HCT116 (cell line): ENCODE data around the gene IVD. TPM values are rescaled to one million over a fixed set of nuclear protein-coding genes. Genes with fewer than 3 reads are reported as not detected.

Source experiments
- ATAC-seq: fragments of 200-7000 bp; cut with Tn5 transposase; 2 replicates; pipeline ENCODE4 v1.9.1; 2020; ENCODE audit warnings: mild to moderate bottlenecking, moderate library complexity
- BruUV-seq: library from RNA; stranded (reverse); fragments of 400-500 nt; replicated peaks from 2 replicates; lab custom pipeline; 2021; lab: Mats Ljungman, UMichigan
- CTCF ChIA-PET: fragments of 300-600 bp; sonication (Branson Sonifier 250); formaldehyde crosslinking; loops from one replicate; lab custom pipeline; 2021; ENCODE audit warnings: antibody characterized with exemption; lab: Charles Lee
- POLR2A ChIA-PET: fragments of 300-600, 350-600 bp; sonication (Branson Sonifier 250); formaldehyde crosslinking; loops from one replicate; lab custom pipeline; 2021; ENCODE audit warnings: antibody characterized with exemption; lab: Charles Lee
- RAD21 ChIA-PET, 2 experiments: fragments of 300-600 bp; sonication (Branson Sonifier 250); formaldehyde crosslinking; loops; one replicate each; lab custom pipeline; 2023; ENCODE audit warnings: low total read pairs in 2 of 2; ENCODE audit not compliant: uncharacterized antibody in 2 of 2, unreplicated experiment in 2 of 2, low non-redundant PET in 1 of 2; lab: Charles Lee
- DNase-seq: peaks from one replicate; pipeline ENCODE4 v3.0.0-alpha.2; 2010; ENCODE audit warnings: low read depth, low spot score
- H2AFZ ChIP-seq: fragments of 200-600 bp; shearing (Covaris generic), sonication (generic); 2 replicates; pipeline ENCODE4 v1.6.1; 2017; ENCODE audit warnings: low read depth, mixed run types, mixed read lengths, antibody characterized with exemption, low read length; ENCODE audit not compliant: poor library complexity, severe bottlenecking
- H3K27ac ChIP-seq: 2 replicates; pipeline ENCODE4 v1.5.1; 2012; ENCODE audit warnings: low read depth, low read length
- H3K27me3 ChIP-seq: fragments of 200-600 bp; sonication (generic); 2 replicates; pipeline ENCODE4 v1.6.1; 2016; ENCODE audit warnings: mixed run types, low read length, mixed read lengths; ENCODE audit not compliant: insufficient read depth
- H3K36me3 ChIP-seq, 2 experiments: fragments of 200-500 bp in 1 of 2; fragments of 200-600 bp in 1 of 2; sonication (Bioruptor generic) in 1 of 2; sonication (generic) in 1 of 2; 2 replicates each; pipeline versions ENCODE4 v1.5.1 to v1.6.1; 2014 to 2016; ENCODE audit warnings: low read length in 2 of 2, inconsistent platforms in 1 of 2, mixed read lengths in 1 of 2, mixed run types in 1 of 2; ENCODE audit not compliant: insufficient read depth in 2 of 2, control insufficient read depth in 1 of 2
- H3K4me1 ChIP-seq, 2 experiments: fragments of 200-600 bp in 1 of 2; sonication (generic) in 1 of 2; 2 replicates each; pipeline versions ENCODE4 v1.5.1 to v1.6.1; 2012 to 2017; ENCODE audit warnings: low read length in 2 of 2, inconsistent platforms in 1 of 2, mild to moderate bottlenecking in 1 of 2, mixed read lengths in 1 of 2, mixed run types in 1 of 2, moderate library complexity in 1 of 2; ENCODE audit not compliant: insufficient read depth in 2 of 2, control insufficient read depth in 1 of 2
- H3K4me2 ChIP-seq: fragments of 200-600 bp; sonication (generic); 2 replicates; pipeline ENCODE4 v1.6.1; 2017; ENCODE audit warnings: mixed run types, low read length, mixed read lengths
- H3K4me3 ChIP-seq, 2 experiments: fragments of 200-600 bp in 1 of 2; sonication (generic) in 1 of 2; replicated peaks in 1 of 2; 2 replicates each; pipeline ENCODE4 v1.5.1; 2011 to 2016; ENCODE audit warnings: low read length in 2 of 2, control low read depth in 1 of 2, low read depth in 1 of 2, mild to moderate bottlenecking in 1 of 2, mixed read lengths in 1 of 2, mixed run types in 1 of 2
- H3K79me2 ChIP-seq: fragments of 200-600 bp; sonication (generic); 2 replicates; pipeline ENCODE4 v1.6.1; 2017; ENCODE audit warnings: mild to moderate bottlenecking, mixed run types, low read length, moderate library complexity, mixed read lengths; ENCODE audit not compliant: insufficient read depth
- H3K9ac ChIP-seq: fragments of 200-600 bp; sonication (generic); 2 replicates; pipeline ENCODE4 v1.6.1; 2016; ENCODE audit warnings: low read length, mixed read lengths
- H3K9me2 ChIP-seq: fragments of 200-600 bp; sonication (generic), shearing (Covaris generic); 2 replicates; pipeline ENCODE4 v1.6.1; 2017; ENCODE audit warnings: mixed run types, mild to moderate bottlenecking, moderate library complexity; ENCODE audit not compliant: insufficient read depth
- H3K9me3 ChIP-seq, 2 experiments: fragments of 200-500 bp in 1 of 2; fragments of 200-600 bp in 1 of 2; sonication (Bioruptor generic) in 1 of 2; sonication (generic) in 1 of 2; 2 replicates each; pipeline ENCODE4 v1.6.1; 2014 to 2017; ENCODE audit warnings: low read length in 2 of 2, mixed read lengths in 2 of 2, inconsistent platforms in 1 of 2, low read depth in 1 of 2, mild to moderate bottlenecking in 1 of 2, mixed run types in 1 of 2, moderate library complexity in 1 of 2; ENCODE audit not compliant: control insufficient read depth in 1 of 2, insufficient read depth in 1 of 2
- H4K20me1 ChIP-seq: fragments of 200-600 bp; sonication (generic), shearing (Covaris generic); 2 replicates; pipeline ENCODE4 v1.6.1; 2017; ENCODE audit warnings: mixed run types, mild to moderate bottlenecking, moderate library complexity; ENCODE audit not compliant: insufficient read depth
- CBX3 ChIP-seq: IDR thresholded peaks from 2 replicates; pipeline ENCODE4 v1.6.1; 2012; ENCODE audit warnings: low read depth
- CEBPB ChIP-seq: IDR thresholded peaks from 2 replicates; pipeline ENCODE4 v1.6.1; 2012; ENCODE audit warnings: low read depth
- CTCF ChIP-seq, 3 experiments: fragments of 200-600 bp in 1 of 3; sonication (generic) in 1 of 3; IDR thresholded peaks in 2 of 3; conservative IDR thresholded peaks in 1 of 3; 2 replicates each; pipeline ENCODE4 v1.5.1; 2012 to 2017; ENCODE audit warnings: low read depth in 2 of 3, low read length in 2 of 3, antibody characterized with exemption in 1 of 3, borderline replicate concordance in 1 of 3, control low read depth in 1 of 3, mild to moderate bottlenecking in 1 of 3, mixed read lengths in 1 of 3, mixed run types in 1 of 3, moderate library complexity in 1 of 3; ENCODE audit not compliant: insufficient read depth in 1 of 3
- EGR1 ChIP-seq: IDR thresholded peaks from 2 replicates; pipeline ENCODE4 v1.6.1; 2012; ENCODE audit warnings: low read depth
- EZH2phosphoT487 ChIP-seq: fragments of 200-600 bp; IDR thresholded peaks from 2 replicates; pipeline ENCODE4 v1.6.1; 2018; ENCODE audit warnings: antibody characterized with exemption, borderline replicate concordance
- JUND ChIP-seq: IDR thresholded peaks from 2 replicates; pipeline ENCODE4 v1.6.1; 2012
- POLR2A ChIP-seq: IDR thresholded peaks from 2 replicates; pipeline ENCODE4 v1.7.0; 2011; ENCODE audit warnings: borderline replicate concordance; ENCODE audit not compliant: insufficient read depth, insufficient read length; ENCODE audit errors: extremely low read depth
- POLR2AphosphoS5 ChIP-seq: IDR thresholded peaks from 2 replicates; pipeline ENCODE4 v1.6.1; 2011; ENCODE audit warnings: mild to moderate bottlenecking, low read depth, low read length, moderate library complexity
- RAD21 ChIP-seq: IDR thresholded peaks from 2 replicates; pipeline ENCODE4 v1.6.1; 2012; ENCODE audit warnings: low read depth, mild to moderate bottlenecking
- ZBTB33 ChIP-seq: IDR thresholded peaks from 2 replicates; pipeline ENCODE4 v1.6.1; 2011; ENCODE audit warnings: mild to moderate bottlenecking, low read length, moderate library complexity; ENCODE audit not compliant: insufficient replicate concordance; ENCODE audit errors: extremely low read depth
- ZFX ChIP-seq: fragments of 450-650 bp; IDR thresholded peaks from 2 replicates; pipeline ENCODE4 v1.6.1; 2017
- ZNF274 ChIP-seq: fragments of 200-500 bp; sonication (Bioruptor generic); IDR thresholded peaks from 2 replicates; pipeline ENCODE4 v1.6.1; 2014; ENCODE audit warnings: mild to moderate bottlenecking, low read depth, low read length, inconsistent platforms
- intact Hi-C: fragments of 100-400 bp; cut with micrococcal nuclease; formaldehyde crosslinking; loops from 2 replicates; pipeline ENCODE4 v1.10.0; 2022
- total RNA-seq: library from RNA; stranded (reverse); gene quantifications from one replicate; pipeline ENCODE4 v1.2.1, GENCODE V29; 2021; ENCODE audit not compliant: unreplicated experiment

The IVD gene
- total RNA-seq, 1 experiment from 2014 or later = 65.6 TPM

- RAD21 ChIA-PET = no interaction called here
- Histone ChIP-seq H3K4me3 (no peak overlapping the region), H4K20me1 (no peaks in the 10 kb centered on the region), H3K9me3 (no peaks in the 10 kb centered on the region), H2AFZ (no peak overlapping the region), H3K9ac (no peak overlapping the region), H3K27ac (no peak overlapping the region), H3K4me2 (no peak overlapping the region), H3K9me2 (no peaks in the 10 kb centered on the region), H3K27me3 (no peaks in the 10 kb centered on the region), H3K4me1 (peaks cover 7 to 16% of the 10 kb centered on the region in 2 experiments; a peak in 3 of 4 replicates), H3K36me3 (no peaks in the 10 kb centered on the region), H3K79me2 (no peaks in the 10 kb centered on the region)
- ATAC-seq (no peak), DNase-seq (no peak)
- TF ChIP-seq ZBTB33 = no peak
- no peak for TF ChIP-seq POLR2AphosphoS5
- TF ChIP-seq RAD21 = no peak
- TF ChIP-seq CBX3 = no peak
- no peak for TF ChIP-seq CEBPB
- no peak for TF ChIP-seq JUND
- POLR2A ChIA-PET = no interaction called here
- CTCF ChIA-PET = no interaction called here
- intact Hi-C loops = no loop called here
- no TSS peak for BruUV-seq
Measured at GRCh38 chr15:40365016-40365415, 40.6 kb upstream of the IVD start.

- H3K27me3 ChIP-seq = no peaks in the 10 kb centered on the region
- BruUV-seq = no TSS peak
- H3K9me3 ChIP-seq = no peaks in the 10 kb centered on the region
- no peaks in the 10 kb centered on the region for H3K79me2 ChIP-seq
- DNase-seq = no peak
- H3K4me1 ChIP-seq = peaks cover 7 to 16% of the 10 kb centered on the region in 2 experiments; a peak in 3 of 4 replicates
- H4K20me1 ChIP-seq = no peaks in the 10 kb centered on the region
- ChIA-PET RAD21 (no interaction called here), CTCF (no interaction called here), POLR2A (no interaction called here)
- intact Hi-C loops = no loop called here
- H3K4me3 ChIP-seq = no peak overlapping the region
- no peak overlapping the region for H3K4me2 ChIP-seq
- no peak overlapping the region for H2AFZ ChIP-seq
- ATAC-seq = no peak
- H3K9me2 ChIP-seq = no peaks in the 10 kb centered on the region
- H3K9ac ChIP-seq = no peak overlapping the region
- H3K36me3 ChIP-seq = no peaks in the 10 kb centered on the region
- TF ChIP-seq RAD21 (no peak), CTCF (IDR thresholded peaks at IDR 0.05 in 2 of 3, conservative IDR thresholded peaks at IDR 0.05 in 1 of 3; ENCODE audit: borderline replicate concordance in 1 of 3, insufficient read depth in 1 of 3, low read depth in 2 of 3, low read length in 2 of 3) (no peak), CBX3 (no peak), CEBPB (no peak), ZBTB33 (no peak), EZH2phosphoT487 (no peak), POLR2AphosphoS5 (no peak), ZFX (no peak), EGR1 (no peak), JUND (no peak), ZNF274 (no peak), POLR2A (no peak)
- H3K27ac ChIP-seq = no peak overlapping the region
Measured at GRCh38 chr15:40365624-40366456, 39.8 kb upstream of the IVD start.
